Breast epithelium (tissue), 4 donors: Measurements from ENCODE around the gene TNFRSF25. TPM values are rescaled to one million over a fixed set of nuclear protein-coding genes. Genes with fewer than 3 reads are reported as not detected.

Experiments used
- DNase-seq, 2 donors: peaks; one replicate each; pipeline ENCODE4 v3.0.0-alpha.2; 2019; ENCODE audit warnings: low spot score in 2 of 2
- H3K27ac ChIP-seq, 2 donors: fragments of 200-600 bp; sonication (generic) in 1 of 2; one replicate each; pipeline ENCODE4 v1.5.1; 2016 to 2019; ENCODE audit warnings: mild to moderate bottlenecking in 1 of 2
- H3K27me3 ChIP-seq, 2 donors: fragments of 200-600 bp; sonication (generic) in 1 of 2; one replicate each; pipeline versions ENCODE4 v1.5.1 to v1.6.0; 2017 to 2019; ENCODE audit warnings: control low read depth in 1 of 2, mild to moderate bottlenecking in 1 of 2
- H3K36me3 ChIP-seq: fragments of 200-600 bp; one replicate; pipeline ENCODE4 v1.5.1; 2019
- H3K4me1 ChIP-seq, 2 donors: fragments of 200-600 bp; sonication (generic); one replicate each; pipeline ENCODE4 v1.5.1; 2016 to 2019; ENCODE audit warnings: control low read depth in 1 of 2
- H3K4me3 ChIP-seq, 3 donors: fragments of 200-600 bp; sonication (generic); 1 replicate in 2 of 3; 2 replicates in 1 of 3; pipeline ENCODE4 v1.5.1; 2016 to 2019; ENCODE audit warnings: mild to moderate bottlenecking in 3 of 3, moderate library complexity in 2 of 3
- H3K9me3 ChIP-seq, 2 donors: fragments of 200-600 bp; sonication (generic) in 1 of 2; one replicate each; pipeline ENCODE4 v1.5.1; 2016 to 2019; ENCODE audit warnings: control low read depth in 1 of 2
- POLR2A ChIP-seq: fragments of 450-650 bp; IDR thresholded peaks from one replicate; pipeline ENCODE4 v1.6.1; 2016; ENCODE audit warnings: antibody characterized with exemption, mild to moderate bottlenecking, moderate library complexity
- POLR2AphosphoS5 ChIP-seq, 3 donors: sonication (generic); formaldehyde crosslinking; IDR thresholded peaks; one replicate each; pipeline ENCODE4 v1.6.1; 2017; ENCODE audit warnings: antibody characterized with exemption in 3 of 3
- intact Hi-C: fragments of 100-400 bp; cut with DNase I; formaldehyde crosslinking; loops from one replicate; pipeline ENCODE4 v1.15.1; 2023; ENCODE audit warnings: low total_unique reads
- total RNA-seq, 3 donors: library from RNA; depleted of rRNA; stranded (reverse); fragments of >200 nt; gene quantifications; one replicate each; pipeline ENCODE4 v1.1.0, GENCODE V29; 2016
- TF ChIP-seq, protein P1 (sequence below), 3 donors: fragments of 450-650 bp; IDR thresholded peaks; one replicate each; pipeline ENCODE4 v1.5.1; 2016 to 2017; ENCODE audit warnings: antibody characterized with exemption in 3 of 3, mild to moderate bottlenecking in 3 of 3, moderate library complexity in 3 of 3

The TNFRSF25 gene
- total RNA-seq, 3 donors from 2014 or later: 3.8 to 13.1 (median 12.4) TPM

DNA sequence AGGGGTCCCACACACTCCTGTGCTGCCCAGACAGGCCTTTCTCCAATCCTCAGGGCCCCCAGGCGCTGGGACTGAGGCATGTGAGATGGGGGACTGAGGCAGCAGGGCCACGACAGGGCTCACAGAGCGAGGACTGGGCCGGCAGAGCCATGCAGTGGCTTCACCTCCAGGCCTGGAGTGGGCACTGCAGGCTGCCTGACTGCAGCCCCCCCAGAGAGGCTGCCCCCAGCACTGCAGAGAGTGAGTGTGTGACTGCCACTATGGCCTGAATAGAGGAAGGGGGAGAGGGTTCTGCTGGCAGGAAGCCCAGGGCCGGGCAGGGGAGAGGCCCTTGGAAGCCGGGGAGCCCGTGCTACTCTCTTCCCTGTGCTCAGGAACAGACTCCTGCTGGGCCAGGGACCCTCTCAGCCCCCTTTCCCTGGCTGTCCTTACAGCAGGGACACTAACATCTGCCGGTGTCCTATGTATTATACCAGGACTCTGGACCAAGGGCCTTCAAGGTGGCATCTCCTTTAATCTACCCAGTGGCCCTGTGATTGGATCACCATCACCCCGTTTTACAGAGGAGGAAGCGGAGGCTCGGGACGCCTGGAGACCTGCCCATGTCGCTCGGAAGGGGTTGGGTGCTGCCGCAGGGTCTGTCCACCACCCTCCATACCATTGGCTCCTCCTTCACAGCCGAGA lies 45.7 kb upstream of the TNFRSF25 start:
- intact Hi-C loops: no loop called here
- H3K27ac ChIP-seq: no peak overlapping the region
- TF ChIP-seq, protein P1, sequence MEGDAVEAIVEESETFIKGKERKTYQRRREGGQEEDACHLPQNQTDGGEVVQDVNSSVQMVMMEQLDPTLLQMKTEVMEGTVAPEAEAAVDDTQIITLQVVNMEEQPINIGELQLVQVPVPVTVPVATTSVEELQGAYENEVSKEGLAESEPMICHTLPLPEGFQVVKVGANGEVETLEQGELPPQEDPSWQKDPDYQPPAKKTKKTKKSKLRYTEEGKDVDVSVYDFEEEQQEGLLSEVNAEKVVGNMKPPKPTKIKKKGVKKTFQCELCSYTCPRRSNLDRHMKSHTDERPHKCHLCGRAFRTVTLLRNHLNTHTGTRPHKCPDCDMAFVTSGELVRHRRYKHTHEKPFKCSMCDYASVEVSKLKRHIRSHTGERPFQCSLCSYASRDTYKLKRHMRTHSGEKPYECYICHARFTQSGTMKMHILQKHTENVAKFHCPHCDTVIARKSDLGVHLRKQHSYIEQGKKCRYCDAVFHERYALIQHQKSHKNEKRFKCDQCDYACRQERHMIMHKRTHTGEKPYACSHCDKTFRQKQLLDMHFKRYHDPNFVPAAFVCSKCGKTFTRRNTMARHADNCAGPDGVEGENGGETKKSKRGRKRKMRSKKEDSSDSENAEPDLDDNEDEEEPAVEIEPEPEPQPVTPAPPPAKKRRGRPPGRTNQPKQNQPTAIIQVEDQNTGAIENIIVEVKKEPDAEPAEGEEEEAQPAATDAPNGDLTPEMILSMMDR (IDR thresholded peaks at IDR 0.05): no peak
- H3K4me3 ChIP-seq: no peak overlapping the region
- H3K4me1 ChIP-seq: peaks cover 3 to 6% of the 10 kb centered on the region in 2 donors
- no peaks in the 10 kb centered on the region for H3K27me3 ChIP-seq
- no peak for DNase-seq
- H3K36me3 ChIP-seq: no peaks in the 10 kb centered on the region
- no peaks in the 10 kb centered on the region for H3K9me3 ChIP-seq

DNA sequence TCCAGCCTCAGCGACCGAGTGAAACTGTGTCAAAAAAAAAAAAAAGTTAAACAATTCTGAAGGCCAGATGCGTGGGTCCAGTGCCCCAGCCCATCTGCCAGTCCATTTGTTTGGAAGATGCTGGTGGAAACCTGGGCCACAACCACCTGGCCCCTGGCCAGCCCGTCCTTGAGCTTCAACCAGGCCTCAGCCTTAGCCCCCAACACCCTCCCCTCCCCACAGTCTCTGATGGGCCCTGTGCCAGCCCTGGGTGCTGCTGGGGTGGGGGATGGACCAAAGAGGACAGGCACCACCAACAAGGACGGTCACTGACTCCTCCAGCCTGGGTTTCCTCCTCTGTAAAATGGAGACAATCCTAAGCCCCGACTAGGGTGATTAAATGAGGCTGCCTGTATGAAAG lies 45.1 kb upstream of the TNFRSF25 start:
- Histone ChIP-seq H3K4me1 (peaks cover 3 to 6% of the 10 kb centered on the region in 2 donors), H3K27ac (no peak overlapping the region), H3K27me3 (no peaks in the 10 kb centered on the region), H3K4me3 (no peak overlapping the region), H3K9me3 (no peaks in the 10 kb centered on the region), H3K36me3 (no peaks in the 10 kb centered on the region)
- intact Hi-C loops: no loop called here
- TF ChIP-seq POLR2AphosphoS5 (IDR thresholded peaks at IDR 0.05): no peak
- TF ChIP-seq POLR2A: no peak
- TF ChIP-seq, protein P1 (IDR thresholded peaks at IDR 0.05): no peak
- DNase-seq: no peak

DNA sequence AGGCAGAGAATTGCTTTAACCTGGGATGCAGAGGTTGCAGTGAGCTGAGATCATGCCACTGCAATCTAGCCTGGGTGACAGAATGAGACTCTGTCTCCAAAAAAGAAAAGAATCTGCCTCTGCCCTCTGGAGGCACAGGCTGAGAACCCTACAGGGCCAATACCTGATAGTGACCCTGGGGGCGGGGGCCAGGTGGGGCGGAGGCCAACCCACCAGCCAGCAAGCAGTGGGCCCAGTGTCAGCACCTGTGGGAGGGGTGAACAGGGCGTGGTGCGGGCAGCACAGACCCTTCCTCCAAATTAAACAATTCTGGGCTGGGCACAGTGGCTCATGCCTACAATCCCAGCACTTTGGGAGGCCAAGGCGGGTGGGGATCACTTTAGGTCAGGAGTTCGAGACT lies 44.5 kb upstream of the TNFRSF25 start:
- Histone ChIP-seq H3K27ac (no peak overlapping the region), H3K4me3 (no peak overlapping the region), H3K27me3 (no peaks in the 10 kb centered on the region), H3K36me3 (no peaks in the 10 kb centered on the region), H3K4me1 (peaks cover 3 to 6% of the 10 kb centered on the region in 2 donors), H3K9me3 (no peaks in the 10 kb centered on the region)
- no peak for DNase-seq
- TF ChIP-seq POLR2A (no peak), POLR2AphosphoS5 (IDR thresholded peaks at IDR 0.05) (no peak)
- TF ChIP-seq, protein P1 (IDR thresholded peaks at IDR 0.05): no peak
- intact Hi-C loops: no loop called here

DNA sequence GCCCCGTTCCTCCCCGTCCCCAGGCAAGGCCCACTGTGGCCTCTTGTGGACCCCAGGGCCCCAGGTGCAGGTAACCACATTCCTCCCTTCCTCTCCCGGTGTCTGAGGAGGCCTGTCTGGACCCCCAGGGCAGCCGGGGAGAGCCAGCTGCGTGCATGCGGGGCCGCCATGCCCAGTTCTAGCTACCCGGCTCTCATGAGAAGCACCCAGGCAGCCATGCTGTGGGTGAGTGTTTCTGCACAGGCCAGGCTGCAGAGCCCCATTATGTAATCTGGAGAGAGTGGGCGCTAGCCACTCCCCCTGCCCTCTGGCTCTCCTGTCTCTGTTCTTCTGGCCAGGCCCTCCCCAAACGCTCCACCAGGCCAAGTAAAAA lies 43.9 kb upstream of the TNFRSF25 start:
- Histone ChIP-seq H3K4me3 (no peak overlapping the region), H3K27ac (no peak overlapping the region), H3K9me3 (no peaks in the 10 kb centered on the region), H3K27me3 (no peaks in the 10 kb centered on the region), H3K36me3 (no peaks in the 10 kb centered on the region), H3K4me1 (peaks cover 3 to 6% of the 10 kb centered on the region in 2 donors)
- TF ChIP-seq, protein P1 (IDR thresholded peaks at IDR 0.05): no peak
- TF ChIP-seq POLR2A (no peak), POLR2AphosphoS5 (IDR thresholded peaks at IDR 0.05) (no peak)
- intact Hi-C loops: no loop called here
- peak in 1 of 2 donors; percentile 66 for DNase-seq

DNA sequence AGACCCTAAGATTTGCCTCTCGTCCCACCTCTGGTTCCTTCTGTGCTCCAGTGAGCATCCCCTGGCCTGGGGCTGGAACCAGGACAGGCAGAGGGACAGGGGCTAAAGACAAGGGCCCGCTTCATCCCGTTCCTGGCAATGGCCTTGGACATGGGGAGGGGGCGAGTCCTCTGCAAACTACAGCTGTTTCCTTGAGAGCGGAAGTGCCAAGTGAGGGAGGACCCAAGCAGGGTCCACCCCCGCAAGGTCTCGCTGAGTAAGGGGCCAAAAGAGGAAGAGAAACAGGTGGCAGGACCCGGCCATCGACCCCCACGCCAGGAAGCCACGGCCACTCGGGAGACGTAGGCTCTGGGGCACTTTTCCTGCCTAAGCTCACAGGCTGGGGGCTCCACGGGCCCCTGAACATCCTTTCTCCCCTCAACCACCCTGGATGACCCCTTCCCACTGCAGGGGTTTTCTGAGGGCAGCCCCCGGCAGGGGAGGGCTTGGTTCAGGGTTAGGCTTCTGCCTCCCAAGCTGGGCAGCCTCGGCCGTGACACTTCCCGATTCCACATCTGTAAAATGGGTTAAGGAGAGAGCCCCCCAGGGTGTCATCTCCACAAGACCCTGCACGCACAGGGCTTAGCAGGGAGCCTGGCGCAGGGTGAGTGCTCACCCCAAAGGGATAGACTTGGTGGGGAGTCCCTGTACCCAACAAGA lies 43.4 kb upstream of the TNFRSF25 start:
- DNase-seq: no peak
- Histone ChIP-seq H3K9me3 (no peaks in the 10 kb centered on the region), H3K36me3 (no peaks in the 10 kb centered on the region), H3K4me3 (no peak overlapping the region), H3K27me3 (no peaks in the 10 kb centered on the region), H3K27ac (no peak overlapping the region), H3K4me1 (peaks cover 3 to 6% of the 10 kb centered on the region in 2 donors)
- intact Hi-C loops: no loop called here
- TF ChIP-seq, protein P1 (IDR thresholded peaks at IDR 0.05): no peak
- TF ChIP-seq POLR2A (no peak), POLR2AphosphoS5 (IDR thresholded peaks at IDR 0.05) (no peak)
